CD4-positive, alpha-beta T cell (primary cell): ENCODE results near the gene DNAJC13. TPM values are rescaled to one million over a fixed set of nuclear protein-coding genes. Genes with fewer than 3 reads are reported as not detected.

Experiments used
- ATAC-seq: fragments of 200-7000 bp; cut with Tn5 transposase; one replicate; pipeline ENCODE4 v1.10.0; 2022; ENCODE audit warnings: mild to moderate bottlenecking; ENCODE audit not compliant: poor library complexity
- CTCF ChIA-PET: fragments of 350-600 bp; sonication (Branson Sonifier 250); formaldehyde crosslinking; loops from one replicate; lab custom pipeline; 2021; ENCODE audit warnings: antibody characterized with exemption, inconsistent platforms; lab: Charles Lee
- POLR2A ChIA-PET: fragments of 350-600 bp; sonication (Branson Sonifier 250); formaldehyde crosslinking; loops from one replicate; lab custom pipeline; 2021; ENCODE audit warnings: antibody characterized with exemption, inconsistent platforms; lab: Charles Lee
- DNase-seq, 14 experiments: peaks; one replicate each; pipeline ENCODE4 v3.0.0-alpha.2; 2013 to 2020; ENCODE audit warnings: mixed read lengths in 2 of 14
- H3K27ac ChIP-seq, 2 donors: one replicate each; pipeline versions ENCODE4 v1.5.1 to v1.7.0; 2013; ENCODE audit warnings: low read length in 2 of 2, low read depth in 1 of 2, mild to moderate bottlenecking in 1 of 2
- H3K27me3 ChIP-seq, 2 experiments: 1 replicate in 1 of 2; 2 replicates in 1 of 2; pipeline versions ENCODE4 v1.6.1 to v1.7.0; 2013; ENCODE audit warnings: low read length in 2 of 2, control low read depth in 1 of 2, mild to moderate bottlenecking in 1 of 2, moderate library complexity in 1 of 2; ENCODE audit not compliant: insufficient read depth in 2 of 2, control insufficient read depth in 1 of 2
- H3K36me3 ChIP-seq: one replicate; pipeline ENCODE4 v1.6.1; 2013; ENCODE audit warnings: low read length, control low read depth; ENCODE audit not compliant: insufficient read depth
- H3K4me1 ChIP-seq: one replicate; pipeline ENCODE4 v1.6.1; 2013; ENCODE audit warnings: low read length, control low read depth; ENCODE audit not compliant: insufficient read depth
- H3K4me3 ChIP-seq: one replicate; pipeline ENCODE4 v1.5.1; 2013; ENCODE audit warnings: mild to moderate bottlenecking, low read length, moderate library complexity
- H3K9me3 ChIP-seq, 2 experiments: 1 replicate in 1 of 2; 2 replicates in 1 of 2; pipeline versions ENCODE4 v1.6.1 to v1.7.0; 2013; ENCODE audit warnings: low read length in 2 of 2, mild to moderate bottlenecking in 2 of 2, control low read depth in 1 of 2, moderate library complexity in 1 of 2; ENCODE audit not compliant: control insufficient read depth in 1 of 2, insufficient read depth in 1 of 2
- H3K27ac Mint-ChIP-seq: one replicate; pipeline ENCODE4 v1.8.0; 2020; ENCODE audit warnings: mixed read lengths
- H3K27me3 Mint-ChIP-seq: one replicate; pipeline ENCODE4 v1.8.0; 2021; ENCODE audit warnings: mixed read lengths
- H3K36me3 Mint-ChIP-seq: one replicate; pipeline ENCODE4 v1.8.0; 2021; ENCODE audit warnings: low read depth, mixed read lengths
- H3K4me1 Mint-ChIP-seq: one replicate; pipeline ENCODE4 v1.8.0; 2021; ENCODE audit warnings: low read depth, mixed read lengths
- H3K4me3 Mint-ChIP-seq: one replicate; pipeline ENCODE4 v1.8.0; 2020; ENCODE audit warnings: mild to moderate bottlenecking, mixed read lengths
- H3K9me3 Mint-ChIP-seq: one replicate; pipeline ENCODE4 v1.8.0; 2020; ENCODE audit warnings: mixed read lengths
- CTCF ChIP-seq: fragments of 200-600 bp; IDR thresholded peaks from one replicate; pipeline ENCODE4 v1.8.0; 2022; ENCODE audit warnings: antibody characterized with exemption, mild to moderate bottlenecking
- intact Hi-C, 2 experiments: fragments of 100-400 bp; cut with DNase I in 1 of 2; cut with micrococcal nuclease in 1 of 2; formaldehyde crosslinking; loops; one replicate each; pipeline versions ENCODE4 v1.15.1 to v1.9.0; 2023 to 2025; cut with DNase I, micrococcal nuclease
- total RNA-seq, 174 experiments: library from RNA in 2 of 174; stranded (reverse) in 2 of 174; gene quantifications; one replicate each; pipeline ENCODE4 v1.2.3 and lab custom pipeline; 2021 to 2026

The DNAJC13 gene
- total RNA-seq, 2 experiments from 2014 or later: 13.5 to 14.3 TPM

- ChIA-PET POLR2A (no interaction called here), CTCF (interaction anchor here (1.2 kb wide), 1 partner anchor 29 kb away, joined by 3 read pairs; no protein-coding TSS in a partner anchor)
- Mint-ChIP-seq H3K27me3 (no peaks in the 10 kb centered on the region), H3K27ac (no peak overlapping the region), H3K4me1 (no peaks in the 10 kb centered on the region), H3K4me3 (no peak overlapping the region), H3K9me3 (peaks cover 2% of the 10 kb centered on the region), H3K36me3 (peaks cover 42% of the 10 kb centered on the region)
- H3K4me3 ChIP-seq: no peak overlapping the region
- DNase-seq: no peak
- ATAC-seq: no peak
- no peaks in the 10 kb centered on the region for H3K36me3 ChIP-seq
- H3K4me1 ChIP-seq: no peaks in the 10 kb centered on the region
- H3K27me3 ChIP-seq: no peaks in the 10 kb centered on the region
- intact Hi-C loops: no loop called here
- no peak for TF ChIP-seq CTCF
- H3K27ac ChIP-seq: no peak overlapping the region
- peaks cover 0 to 4% of the 10 kb centered on the region in 2 experiments for H3K9me3 ChIP-seq
Observed at GRCh38 chr3:132587401-132587800, 170.1 kb downstream of the DNAJC13 start.

Other genes starting within 250 kb of the DNAJC13 start
- gene ACP3, start 100.1 kb upstream of the DNAJC13 start, total RNA-seq: not detected
- gene ACKR4, start 179.8 kb downstream of the DNAJC13 start, total RNA-seq: under 1 TPM; 0.16 to 0.17 TPM
- 10 to 100 TPM; 26.6 to 27.9 TPM for gene ACAD11, start 242.3 kb downstream of the DNAJC13 start, total RNA-seq
- gene UBA5, start 242.8 kb downstream of the DNAJC13 start, total RNA-seq: 10 to 100 TPM; 35.4 to 39.2 TPM